Astrocyte (in vitro differentiated cells and primary cell): ENCODE results near the gene NDUFB1. TPM values are rescaled to one million over a fixed set of nuclear protein-coding genes. Genes with fewer than 3 reads are reported as not detected.
A peak's percentile ranks its signal among the peaks of the same experiment; 100 is the strongest.

Experiments
- DNase-seq: peaks from one replicate; pipeline ENCODE4 v3.0.0-alpha.2; 2010; ENCODE audit warnings: low read depth
- FAIRE-seq: peaks from 2 replicates; lab custom pipeline; 2011; peaks lifted over from hg19 to GRCh38; lab: Jason Lieb, UNC
- H2AFZ ChIP-seq: 2 replicates; pipeline ENCODE4 v1.6.0; 2012; ENCODE audit warnings: low read depth, low read length, inconsistent platforms
- H3K27ac ChIP-seq: 2 replicates; pipeline ENCODE4 v1.5.1; 2011; ENCODE audit warnings: low read depth, low read length, inconsistent platforms
- H3K27me3 ChIP-seq: 2 replicates; pipeline ENCODE4 v1.6.0; 2011; ENCODE audit warnings: low read length, inconsistent platforms; ENCODE audit not compliant: insufficient read depth
- H3K36me3 ChIP-seq: 2 replicates; pipeline ENCODE4 v1.5.1; 2011; ENCODE audit warnings: low read length, inconsistent platforms; ENCODE audit not compliant: insufficient read depth
- H3K4me1 ChIP-seq: 2 replicates; pipeline ENCODE4 v1.5.1; 2011; ENCODE audit warnings: low read length, inconsistent platforms; ENCODE audit not compliant: insufficient read depth
- H3K4me2 ChIP-seq: 2 replicates; pipeline ENCODE4 v1.6.0; 2012; ENCODE audit warnings: low read length, inconsistent platforms
- H3K4me3 ChIP-seq: 2 replicates; pipeline ENCODE4 v1.5.1; 2011; ENCODE audit warnings: low read depth, mild to moderate bottlenecking, low read length, inconsistent platforms; ENCODE audit not compliant: insufficient read depth
- H3K79me2 ChIP-seq: 2 replicates; pipeline ENCODE4 v1.6.0; 2012; ENCODE audit warnings: mild to moderate bottlenecking, low read length, inconsistent platforms; ENCODE audit not compliant: insufficient read depth
- H3K9ac ChIP-seq: 2 replicates; pipeline ENCODE4 v1.6.0; 2012; ENCODE audit warnings: mild to moderate bottlenecking, low read length, inconsistent platforms
- H3K9me3 ChIP-seq: 2 replicates; pipeline ENCODE4 v1.5.1; 2012; ENCODE audit warnings: low read depth, mild to moderate bottlenecking, low read length, inconsistent platforms; ENCODE audit not compliant: insufficient read depth
- H4K20me1 ChIP-seq: 2 replicates; pipeline ENCODE4 v1.6.0; 2012; ENCODE audit warnings: low read length, inconsistent platforms; ENCODE audit not compliant: insufficient read depth
- H3K27ac Mint-ChIP-seq: one replicate; pipeline ENCODE4 v1.8.0; 2021; ENCODE audit warnings: mild to moderate bottlenecking, mixed read lengths; ENCODE audit not compliant: unreplicated experiment
- H3K27me3 Mint-ChIP-seq: one replicate; pipeline ENCODE4 v1.8.0; 2021; ENCODE audit warnings: low read depth, mixed read lengths; ENCODE audit not compliant: unreplicated experiment
- H3K36me3 Mint-ChIP-seq: one replicate; pipeline ENCODE4 v1.8.0; 2021; ENCODE audit warnings: low read depth, mixed read lengths; ENCODE audit not compliant: unreplicated experiment
- H3K4me1 Mint-ChIP-seq: one replicate; pipeline ENCODE4 v1.8.0; 2021; ENCODE audit warnings: low read depth, mixed read lengths; ENCODE audit not compliant: unreplicated experiment
- H3K4me3 Mint-ChIP-seq: one replicate; pipeline ENCODE4 v1.8.0; 2021; ENCODE audit warnings: mild to moderate bottlenecking, moderate library complexity, mixed read lengths; ENCODE audit not compliant: unreplicated experiment
- H3K9me3 Mint-ChIP-seq: one replicate; pipeline ENCODE4 v1.8.0; 2021; ENCODE audit warnings: mild to moderate bottlenecking, mixed read lengths; ENCODE audit not compliant: unreplicated experiment
- CTCF ChIP-seq: IDR thresholded peaks from 2 replicates; pipeline ENCODE4 v1.5.1; 2011; ENCODE audit warnings: low read depth, mild to moderate bottlenecking, inconsistent platforms, low read length, moderate library complexity; ENCODE audit not compliant: insufficient read depth
- EZH2 ChIP-seq: IDR thresholded peaks from 2 replicates; pipeline ENCODE4 v1.6.1; 2012; ENCODE audit warnings: mild to moderate bottlenecking, low read length, inconsistent platforms; ENCODE audit not compliant: insufficient read depth
- total RNA-seq: library from RNA; stranded (reverse); gene quantifications from 2 replicates; pipeline ENCODE4 v1.2.1, GENCODE V29; 2021

Gene NDUFB1
- total RNA-seq, 1 donor from 2014 or later: 108 TPM

GRCh38 chr14:92160619-92161018, 39.1 kb upstream of the NDUFB1 start:
- Mint-ChIP-seq H3K4me1 (no peaks in the 10 kb centered on the region), H3K27me3 (no peaks in the 10 kb centered on the region), H3K36me3 (peaks cover 29% of the 10 kb centered on the region), H3K4me3 (no peak overlapping the region), H3K27ac (no peak overlapping the region), H3K9me3 (no peaks in the 10 kb centered on the region)
- DNase-seq: peak; percentile 49
- Histone ChIP-seq H3K4me3 (no peak overlapping the region), H3K4me1 (no peaks in the 10 kb centered on the region), H3K79me2 (no peaks in the 10 kb centered on the region), H4K20me1 (no peaks in the 10 kb centered on the region), H2AFZ (no peak overlapping the region), H3K27ac (no peak overlapping the region), H3K36me3 (peaks cover 47% of the 10 kb centered on the region), H3K9ac (no peak overlapping the region), H3K9me3 (no peaks in the 10 kb centered on the region), H3K4me2 (no peak overlapping the region), H3K27me3 (no peaks in the 10 kb centered on the region)
- FAIRE-seq: no peak
- TF ChIP-seq EZH2 (no peak), CTCF (no peak)

- no peak overlapping the region for H3K27ac ChIP-seq
- H4K20me1 ChIP-seq: no peaks in the 10 kb centered on the region
- H3K4me3 Mint-ChIP-seq: no peak overlapping the region
- H3K9ac ChIP-seq: no peak overlapping the region
- no peak overlapping the region for H3K4me3 ChIP-seq
- H3K4me1 Mint-ChIP-seq: no peaks in the 10 kb centered on the region
- no peaks in the 10 kb centered on the region for H3K9me3 ChIP-seq
- no peaks in the 10 kb centered on the region for H3K4me1 ChIP-seq
- no peak for DNase-seq
- H3K36me3 ChIP-seq: peaks cover 36% of the 10 kb centered on the region
- TF ChIP-seq CTCF (no peak), EZH2 (no peak)
- no peaks in the 10 kb centered on the region for H3K27me3 ChIP-seq
- H3K9me3 Mint-ChIP-seq: no peaks in the 10 kb centered on the region
- H3K4me2 ChIP-seq: no peak overlapping the region
- no peak overlapping the region for H3K27ac Mint-ChIP-seq
- H3K27me3 Mint-ChIP-seq: no peaks in the 10 kb centered on the region
- no peaks in the 10 kb centered on the region for H3K79me2 ChIP-seq
- H3K36me3 Mint-ChIP-seq: peaks cover 6% of the 10 kb centered on the region
- no peak for FAIRE-seq
- no peak overlapping the region for H2AFZ ChIP-seq
Measured at GRCh38 chr14:92154283-92154942, 32.9 kb upstream of the NDUFB1 start.

- Histone ChIP-seq H3K4me1 (no peaks in the 10 kb centered on the region), H2AFZ (no peak overlapping the region), H3K4me3 (no peak overlapping the region), H3K27ac (no peak overlapping the region), H3K4me2 (no peak overlapping the region), H3K9ac (no peak overlapping the region), H3K9me3 (no peaks in the 10 kb centered on the region), H3K36me3 (peaks cover 29% of the 10 kb centered on the region), H4K20me1 (no peaks in the 10 kb centered on the region), H3K27me3 (no peaks in the 10 kb centered on the region), H3K79me2 (no peaks in the 10 kb centered on the region)
- Mint-ChIP-seq H3K4me1 (no peaks in the 10 kb centered on the region), H3K9me3 (no peaks in the 10 kb centered on the region), H3K36me3 (peaks cover 5% of the 10 kb centered on the region), H3K27ac (no peak overlapping the region), H3K4me3 (no peak overlapping the region), H3K27me3 (no peaks in the 10 kb centered on the region)
- FAIRE-seq: no peak
- no peak for DNase-seq
- no peak for TF ChIP-seq CTCF
- TF ChIP-seq EZH2: no peak
Measured at GRCh38 chr14:92153581-92153980, 32.1 kb upstream of the NDUFB1 start.
